ENCODE results near the gene DHX58.

GRCh38 chr17:42132941-42133340, 20.4 kb upstream of the DHX58 start:
- TF ChIP-seq CTCF (tag by site-specific recombination; IDR thresholded peaks at IDR 0.05) = no peak
- no peak for TF ChIP-seq ZNF274 (IDR thresholded peaks at IDR 0.05; ENCODE audit: low read length)
- TF ChIP-seq ZNF274 (tag by site-specific recombination; IDR thresholded peaks at IDR 0.05; ENCODE audit: borderline replicate concordance) = no peak
- no peak for TF ChIP-seq ZBTB26 (tag by site-specific recombination; optimal IDR thresholded peaks at IDR 0.05)
- TF ChIP-seq ZBTB49 (tag by site-specific recombination; IDR thresholded peaks at IDR 0.05; ENCODE audit: low read depth) = no peak
- no peak for TF ChIP-seq TCF7L2 (IDR thresholded peaks at IDR 0.05; ENCODE audit: borderline replicate concordance, low read depth, low read length)
